ENCODE data around the gene KRTAP12-1. TPM values are rescaled to one million over a fixed set of nuclear protein-coding genes. Genes with fewer than 3 reads are reported as not detected.

KRTAP12-1 gene
- total RNA-seq, 1 donor from 2014 or later: not detected

DNA sequence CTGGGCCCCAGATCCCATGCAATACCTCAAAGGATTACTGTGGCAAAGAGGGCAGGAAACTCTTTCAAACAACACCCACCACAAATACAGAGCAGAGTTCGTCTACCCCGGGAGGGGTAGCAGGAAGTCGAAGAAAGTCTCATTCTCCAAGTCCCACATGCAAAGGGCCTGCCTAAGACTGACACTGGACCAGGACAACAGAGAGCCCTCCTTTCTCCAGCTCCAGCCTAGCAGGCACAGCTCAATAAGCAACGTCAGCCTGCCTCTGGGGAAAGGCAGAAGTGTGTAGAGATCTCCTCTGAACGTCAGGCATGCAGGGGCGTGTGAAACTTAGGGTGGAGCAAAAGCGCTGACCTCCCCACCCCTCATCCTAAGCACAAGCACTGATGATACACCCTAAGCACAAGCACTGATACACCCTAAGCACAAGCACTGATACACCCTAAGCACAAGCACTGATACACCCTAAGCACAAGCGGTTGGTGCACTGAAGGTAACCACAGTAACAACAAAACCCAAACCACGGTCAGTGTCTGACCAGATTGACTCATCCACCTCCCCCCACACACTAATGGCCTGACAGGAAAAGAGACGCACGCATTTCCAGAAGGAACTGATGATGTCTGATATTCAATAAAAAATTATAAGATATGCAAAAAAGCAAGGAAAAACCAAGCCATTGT is 22.9 kb downstream of the KRTAP12-1 start:
- no peaks in the 10 kb centered on the region for H3K4me1 Mint-ChIP-seq (ENCODE audit: low read depth)
- peaks cover 15% of the 10 kb centered on the region for H3K9me3 Mint-ChIP-seq (ENCODE audit: low read depth)
- peaks cover 5% of the 10 kb centered on the region for H3K27me3 Mint-ChIP-seq
- no peak for DNase-seq (ENCODE audit: low spot score, unreplicated experiment)
- TF ChIP-seq, protein P1, sequence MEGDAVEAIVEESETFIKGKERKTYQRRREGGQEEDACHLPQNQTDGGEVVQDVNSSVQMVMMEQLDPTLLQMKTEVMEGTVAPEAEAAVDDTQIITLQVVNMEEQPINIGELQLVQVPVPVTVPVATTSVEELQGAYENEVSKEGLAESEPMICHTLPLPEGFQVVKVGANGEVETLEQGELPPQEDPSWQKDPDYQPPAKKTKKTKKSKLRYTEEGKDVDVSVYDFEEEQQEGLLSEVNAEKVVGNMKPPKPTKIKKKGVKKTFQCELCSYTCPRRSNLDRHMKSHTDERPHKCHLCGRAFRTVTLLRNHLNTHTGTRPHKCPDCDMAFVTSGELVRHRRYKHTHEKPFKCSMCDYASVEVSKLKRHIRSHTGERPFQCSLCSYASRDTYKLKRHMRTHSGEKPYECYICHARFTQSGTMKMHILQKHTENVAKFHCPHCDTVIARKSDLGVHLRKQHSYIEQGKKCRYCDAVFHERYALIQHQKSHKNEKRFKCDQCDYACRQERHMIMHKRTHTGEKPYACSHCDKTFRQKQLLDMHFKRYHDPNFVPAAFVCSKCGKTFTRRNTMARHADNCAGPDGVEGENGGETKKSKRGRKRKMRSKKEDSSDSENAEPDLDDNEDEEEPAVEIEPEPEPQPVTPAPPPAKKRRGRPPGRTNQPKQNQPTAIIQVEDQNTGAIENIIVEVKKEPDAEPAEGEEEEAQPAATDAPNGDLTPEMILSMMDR (IDR thresholded peaks at IDR 0.05; ENCODE audit: unreplicated experiment): no peak
- H3K36me3 Mint-ChIP-seq (ENCODE audit: insufficient read depth): no peaks in the 10 kb centered on the region
- no peak overlapping the region for H3K4me3 Mint-ChIP-seq (ENCODE audit: low read depth)
- H3K27ac Mint-ChIP-seq: no peak overlapping the region

DNA sequence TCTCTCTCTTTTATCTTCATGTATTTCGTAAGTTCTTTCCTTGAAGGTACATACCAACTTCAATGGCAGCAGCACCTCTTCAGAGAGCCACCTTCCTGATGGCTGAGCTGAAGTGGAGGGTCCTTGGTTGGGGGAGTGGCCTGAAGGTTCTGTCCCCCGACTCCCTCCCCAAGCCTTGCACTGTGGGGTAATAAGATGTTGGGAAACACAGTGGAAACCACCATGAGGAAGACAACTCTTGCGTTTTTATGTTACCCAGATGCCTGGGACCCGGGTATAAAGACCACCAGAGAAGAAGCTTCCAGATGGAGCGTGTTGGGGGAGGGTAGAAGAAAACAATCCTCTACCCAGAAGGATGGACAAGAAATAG is 23.4 kb downstream of the KRTAP12-1 start:
- Mint-ChIP-seq H3K36me3 (ENCODE audit: insufficient read depth) (no peaks in the 10 kb centered on the region), H3K27me3 (peaks cover 5% of the 10 kb centered on the region), H3K27ac (no peak overlapping the region), H3K4me3 (ENCODE audit: low read depth) (no peak overlapping the region), H3K4me1 (ENCODE audit: low read depth) (no peaks in the 10 kb centered on the region), H3K9me3 (ENCODE audit: low read depth) (peaks cover 15% of the 10 kb centered on the region)
- TF ChIP-seq, protein P1 (IDR thresholded peaks at IDR 0.05; ENCODE audit: unreplicated experiment): no peak
- DNase-seq (ENCODE audit: low spot score, unreplicated experiment): no peak

DNA sequence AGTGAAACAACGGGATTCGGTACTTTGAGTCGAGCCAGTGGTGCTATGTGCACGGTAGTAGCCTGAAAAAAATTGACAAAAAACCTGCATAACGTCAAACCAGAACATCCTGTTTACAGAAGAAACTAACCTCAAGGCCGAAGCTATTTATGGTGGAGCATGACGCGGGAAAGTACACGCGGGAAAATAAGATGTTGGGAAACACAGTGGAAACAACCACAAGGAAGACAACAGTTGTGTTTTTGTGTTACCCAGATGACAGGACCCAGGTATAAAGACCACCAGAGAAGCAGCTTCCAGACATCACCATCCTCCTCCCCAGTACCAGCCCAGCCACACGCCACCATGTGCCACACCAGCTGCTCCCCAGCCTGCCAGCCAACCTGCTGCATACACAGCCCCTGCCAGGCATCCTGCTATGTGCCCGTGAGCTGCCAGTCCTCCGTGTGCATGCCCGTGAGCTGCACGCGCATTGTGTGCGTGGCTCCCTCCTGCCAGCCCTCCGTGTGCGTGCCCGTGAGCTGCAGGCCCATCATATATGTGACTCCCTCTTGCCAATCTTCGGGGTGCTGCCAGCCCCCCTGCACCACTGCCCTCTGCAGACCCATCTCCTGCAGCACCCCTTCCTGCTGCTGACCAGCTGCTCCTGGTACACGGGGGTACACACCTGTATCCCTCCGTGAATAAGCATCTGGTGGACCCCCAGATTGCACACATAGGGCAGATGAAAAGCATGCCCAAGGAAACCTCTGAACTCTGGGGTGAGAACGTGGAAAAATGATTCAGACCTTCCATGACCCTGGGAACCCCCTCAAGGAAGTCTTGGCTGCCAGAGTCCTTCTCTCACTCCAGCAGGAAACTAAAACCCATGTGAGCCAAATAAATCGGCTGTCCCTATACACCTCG is 24.1 kb downstream of the KRTAP12-1 start, which contains the start of gene KRTAP12-3:
KRTAP12-3 (plus strand) TSS at position 298 of the 906 bp plus-strand sequence; CDS start at position 346, 48 bp downstream.
- H3K36me3 Mint-ChIP-seq (ENCODE audit: insufficient read depth): no peaks in the 10 kb centered on the region
- no peak within 1 kb of the TSS for H3K4me3 Mint-ChIP-seq (ENCODE audit: low read depth)
- no peaks in the 10 kb centered on the region for H3K4me1 Mint-ChIP-seq (ENCODE audit: low read depth)
- H3K27ac Mint-ChIP-seq: no peak within 1 kb of the TSS
- TF ChIP-seq, protein P1 (IDR thresholded peaks at IDR 0.05; ENCODE audit: unreplicated experiment): no peak
- no peak for DNase-seq (ENCODE audit: low spot score, unreplicated experiment)
- H3K9me3 Mint-ChIP-seq (ENCODE audit: low read depth): peaks cover 15% of the 10 kb centered on the region
- peaks cover 5% of the 10 kb centered on the region for H3K27me3 Mint-ChIP-seq

DNA sequence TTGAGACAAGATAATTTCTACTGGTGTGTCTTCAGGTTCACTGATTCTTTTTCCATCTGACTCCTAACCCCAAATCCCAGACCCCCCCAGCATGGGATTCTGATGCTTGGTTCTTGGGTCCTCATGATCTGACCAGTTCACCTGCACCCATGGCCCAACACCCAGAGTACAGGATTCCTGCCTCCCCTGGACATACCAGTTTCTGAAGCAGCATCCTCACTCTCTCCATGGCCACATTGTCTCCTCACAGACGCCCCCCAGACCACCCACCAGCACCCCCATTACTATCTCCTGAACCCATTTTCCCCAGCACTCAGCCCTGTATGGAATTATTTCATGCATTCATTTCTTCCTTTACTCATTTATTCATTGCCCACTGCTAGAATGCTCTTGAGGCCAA is 25.1 kb downstream of the KRTAP12-1 start:
- DNase-seq (ENCODE audit: low spot score, unreplicated experiment): no peak
- Mint-ChIP-seq H3K9me3 (ENCODE audit: low read depth) (peaks cover 11% of the 10 kb centered on the region), H3K4me1 (ENCODE audit: low read depth) (no peaks in the 10 kb centered on the region), H3K27me3 (peaks cover 5% of the 10 kb centered on the region), H3K36me3 (ENCODE audit: insufficient read depth) (no peaks in the 10 kb centered on the region), H3K27ac (no peak overlapping the region), H3K4me3 (ENCODE audit: low read depth) (no peak overlapping the region)
- TF ChIP-seq, protein P1 (IDR thresholded peaks at IDR 0.05; ENCODE audit: unreplicated experiment): no peak

DNA sequence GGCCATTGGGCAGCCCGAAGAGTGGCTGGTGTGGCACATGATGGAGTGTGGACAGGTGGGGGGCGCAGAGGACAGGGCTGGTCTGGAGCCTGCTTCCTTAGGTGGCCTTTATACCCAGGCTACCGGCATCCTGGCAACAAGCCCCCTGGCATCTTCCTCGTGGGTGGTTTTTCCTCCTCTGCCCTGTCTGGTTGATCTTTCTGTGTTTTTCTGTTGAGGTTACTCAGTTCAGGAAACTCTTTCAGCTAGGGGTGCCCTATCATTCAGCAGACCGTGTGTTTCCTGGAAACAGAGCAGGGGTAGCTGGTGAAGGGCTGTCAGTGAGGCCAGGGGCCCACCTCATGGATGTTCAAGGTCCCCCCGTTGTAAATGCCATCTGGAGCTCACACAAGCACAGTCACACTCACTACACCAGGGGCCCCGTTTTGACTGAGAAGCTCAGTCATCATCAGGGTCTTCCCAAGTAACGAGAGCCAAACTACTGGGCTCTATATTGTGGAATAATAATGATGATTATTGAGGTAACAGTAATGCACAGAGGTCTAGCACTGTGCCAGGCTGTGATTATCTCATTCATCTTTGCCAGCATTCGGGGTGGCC is 27.3 kb downstream of the KRTAP12-1 start, which contains the start of gene KRTAP12-4:
KRTAP12-4 (minus strand) TSS at position 84 of the 600 bp plus-strand sequence; CDS start at position 39, 45 bp downstream.
- Mint-ChIP-seq H3K4me1 (ENCODE audit: low read depth) (no peaks in the 10 kb centered on the region), H3K36me3 (ENCODE audit: insufficient read depth) (no peaks in the 10 kb centered on the region), H3K27ac (no peak within 1 kb of the TSS), H3K9me3 (ENCODE audit: low read depth) (peaks cover 11% of the 10 kb centered on the region), H3K27me3 (peaks cover 5% of the 10 kb centered on the region), H3K4me3 (ENCODE audit: low read depth) (no peak within 1 kb of the TSS)
- TF ChIP-seq, protein P1 (IDR thresholded peaks at IDR 0.05; ENCODE audit: unreplicated experiment): no peak
- DNase-seq (ENCODE audit: low spot score, unreplicated experiment): no peak
